Sigmoid colon (tissue), 7 donors: ENCODE results near the gene ARMC2. TPM values are rescaled to one million over a fixed set of nuclear protein-coding genes. Genes with fewer than 3 reads are reported as not detected.

Experiments
- DNase-seq: peaks from one replicate; pipeline ENCODE4 v3.0.0-alpha.2; 2019
- H3K27ac ChIP-seq, 4 donors: fragments of 200-600 bp; sonication (generic); one replicate each; pipeline ENCODE4 v1.5.1; 2016 to 2019; ENCODE audit warnings: mild to moderate bottlenecking in 1 of 4
- H3K27me3 ChIP-seq, 3 donors: fragments of 200-600 bp; sonication (generic); one replicate each; pipeline ENCODE4 v1.5.1; 2019; ENCODE audit warnings: mild to moderate bottlenecking in 1 of 3
- H3K36me3 ChIP-seq, 4 donors: fragments of 200-600 bp; sonication (generic); one replicate each; pipeline ENCODE4 v1.5.1; 2016 to 2019
- H3K4me1 ChIP-seq, 4 donors: fragments of 200-600 bp; sonication (generic); one replicate each; pipeline ENCODE4 v1.5.1; 2017 to 2019
- H3K4me3 ChIP-seq, 4 donors: fragments of 200-600 bp; sonication (generic); one replicate each; pipeline ENCODE4 v1.5.1; 2017 to 2019; ENCODE audit warnings: mild to moderate bottlenecking in 2 of 4, moderate library complexity in 1 of 4
- H3K9me3 ChIP-seq, 4 donors: fragments of 200-600 bp in 3 of 4; sonication (generic) in 3 of 4; one replicate each; pipeline versions ENCODE4 v1.5.1 to v1.6.1; 2013 to 2019
- CTCF ChIP-seq, 4 experiments: fragments of 450-650 bp in 3 of 4; fragments of 200-600 bp in 1 of 4; IDR thresholded peaks; one replicate each; pipeline ENCODE4 v1.5.1; 2016 to 2019; ENCODE audit warnings: antibody characterized with exemption in 4 of 4, mild to moderate bottlenecking in 3 of 4, moderate library complexity in 2 of 4
- EP300 ChIP-seq, 4 donors: sonication (generic); formaldehyde crosslinking; IDR thresholded peaks; one replicate each; pipeline ENCODE4 v1.6.1; 2017; ENCODE audit warnings: antibody characterized with exemption in 4 of 4
- POLR2A ChIP-seq, 2 donors: fragments of 450-650 bp; IDR thresholded peaks; one replicate each; pipeline ENCODE4 v1.6.1; 2016; ENCODE audit warnings: antibody characterized with exemption in 2 of 2, mild to moderate bottlenecking in 2 of 2, moderate library complexity in 2 of 2
- POLR2AphosphoS5 ChIP-seq, 4 donors: sonication (generic); formaldehyde crosslinking; IDR thresholded peaks; one replicate each; pipeline ENCODE4 v1.6.1; 2017; ENCODE audit warnings: antibody characterized with exemption in 4 of 4
- WGBS, 2 donors: extraction: QIAGEN DNeasy Blood & Tissue Kit; methylation state at CpG; one replicate each; pipeline ENCODE4 v1.1.7; 2013; 5-methylcytosine and 5-hydroxymethylcytosine counted together
- intact Hi-C: fragments of 100-400 bp; cut with DNase I; formaldehyde crosslinking; loops from one replicate; pipeline ENCODE4 v1.15.1; 2023
- polyA plus RNA-seq, 3 donors: library from polyadenylated mRNA; stranded (reverse); fragments of 200-250 nt; gene quantifications; one replicate each; pipeline ENCODE4 v1.2.3, GENCODE V29; 2013
- total RNA-seq, 4 donors: library from RNA; depleted of rRNA; stranded (reverse); fragments of >200 nt; gene quantifications; one replicate each; pipeline ENCODE4 v1.1.0, GENCODE V29; 2016
- donor health status: healthy with polysubstance abuse.
- donor health status: Bipolar disorder and iron deficiency.
- donor health status: healthy.

The ARMC2 gene
- total and polyA plus RNA-seq, 7 donors: under 0.01 to 8.6 (median 2.5) TPM

- no peaks in the 10 kb centered on the region for H3K4me1 ChIP-seq
- H3K4me3 ChIP-seq: no peak overlapping the region
- WGBS, 2 donors: 58 to 70% methylated on average over 3 of the region's 3 CpGs
- no peaks in the 10 kb centered on the region for H3K27me3 ChIP-seq
- no peak overlapping the region for H3K27ac ChIP-seq
- H3K36me3 ChIP-seq: no peaks in the 10 kb centered on the region
- intact Hi-C loops: no loop called here
- H3K9me3 ChIP-seq: no peaks in the 10 kb centered on the region
- TF ChIP-seq EP300 (IDR thresholded peaks at IDR 0.05) (no peak), POLR2AphosphoS5 (IDR thresholded peaks at IDR 0.05) (no peak), CTCF (IDR thresholded peaks at IDR 0.05) (no peak), POLR2A (IDR thresholded peaks at IDR 0.05) (no peak)
- no peak for DNase-seq
Observed at GRCh38 chr6:108820006-108820405, 28.2 kb upstream of the ARMC2 start.

GRCh38 chr6:108822401-108822800 is 25.8 kb upstream of the ARMC2 start:
- intact Hi-C loops: no loop called here
- TF ChIP-seq EP300 (IDR thresholded peaks at IDR 0.05): no peak
- TF ChIP-seq POLR2A (IDR thresholded peaks at IDR 0.05): no peak
- no peak for TF ChIP-seq CTCF (IDR thresholded peaks at IDR 0.05)
- TF ChIP-seq POLR2AphosphoS5 (IDR thresholded peaks at IDR 0.05): no peak
- WGBS, 2 donors: 95 to 96% methylated on average over 4 of the region's 4 CpGs

GRCh38 chr6:108825326-108825725 is 22.9 kb upstream of the ARMC2 start:
- no peak for DNase-seq
- Histone ChIP-seq H3K4me1 (peaks cover 0 to 1% (median 0%) of the 10 kb centered on the region in 4 donors), H3K36me3 (no peaks in the 10 kb centered on the region), H3K27ac (no peak overlapping the region), H3K27me3 (no peaks in the 10 kb centered on the region), H3K4me3 (no peak overlapping the region), H3K9me3 (no peaks in the 10 kb centered on the region)
- WGBS, 2 donors: 66 to 97% methylated on average over 2 of the region's 2 CpGs
- intact Hi-C loops: no loop called here
- TF ChIP-seq POLR2A (IDR thresholded peaks at IDR 0.05) (no peak), EP300 (IDR thresholded peaks at IDR 0.05) (no peak), POLR2AphosphoS5 (IDR thresholded peaks at IDR 0.05) (no peak), CTCF (IDR thresholded peaks at IDR 0.05) (no peak)

More at GRCh38 chr6:108822401-108822800, 25.8 kb upstream of the ARMC2 start:
- DNase-seq: no peak
- Histone ChIP-seq H3K36me3 (no peaks in the 10 kb centered on the region), H3K4me3 (no peak overlapping the region), H3K27ac (no peak overlapping the region), H3K4me1 (no peaks in the 10 kb centered on the region), H3K27me3 (no peaks in the 10 kb centered on the region), H3K9me3 (no peaks in the 10 kb centered on the region)

GRCh38 chr6:108831104-108831503 is 17.1 kb upstream of the ARMC2 start:
- intact Hi-C loops: no loop called here
- 87 to 92% methylated on average over 5 of the region's 5 CpGs for WGBS, 2 donors
- no peak overlapping the region for H3K4me3 ChIP-seq
- peaks cover 0 to 16% (median 0%) of the 10 kb centered on the region in 4 donors for H3K4me1 ChIP-seq
- H3K27me3 ChIP-seq: no peaks in the 10 kb centered on the region
- H3K27ac ChIP-seq: peak overlapping the region in 2 of 4 donors; percentile 26 to 58
- no peak for DNase-seq
- no peaks in the 10 kb centered on the region for H3K36me3 ChIP-seq
- no peak for TF ChIP-seq EP300 (IDR thresholded peaks at IDR 0.05)
- no peak for TF ChIP-seq POLR2A (IDR thresholded peaks at IDR 0.05)
- TF ChIP-seq CTCF (IDR thresholded peaks at IDR 0.05): no peak
- no peaks in the 10 kb centered on the region for H3K9me3 ChIP-seq

- 97% methylated on average over 8 of the region's 8 CpGs for WGBS, 2 donors
- H3K27me3 ChIP-seq: no peaks in the 10 kb centered on the region
- no peak for DNase-seq
- H3K27ac ChIP-seq: no peak overlapping the region
- H3K9me3 ChIP-seq: no peaks in the 10 kb centered on the region
- no peaks in the 10 kb centered on the region for H3K36me3 ChIP-seq
- TF ChIP-seq POLR2A (IDR thresholded peaks at IDR 0.05): no peak
- TF ChIP-seq CTCF (IDR thresholded peaks at IDR 0.05): no peak
- TF ChIP-seq POLR2AphosphoS5 (IDR thresholded peaks at IDR 0.05): no peak
- no peak for TF ChIP-seq EP300 (IDR thresholded peaks at IDR 0.05)
- peaks cover 0 to 16% (median 0%) of the 10 kb centered on the region in 4 donors for H3K4me1 ChIP-seq
- no peak overlapping the region for H3K4me3 ChIP-seq
- intact Hi-C loops: no loop called here
Observed at GRCh38 chr6:108832738-108833137, 15.5 kb upstream of the ARMC2 start.
